GM19372 (cell line): Measurements from ENCODE around the gene SPRYD7.
"Not testable (repeated sequence)": the region's sequence is repeated elsewhere in the genome, so short reads cannot be mapped to it uniquely, and the experiment has no call there.

Source experiments
- ATAC-seq: cut with Tn5 transposase; IDR thresholded peaks from one replicate; pipeline ENCODE4 v1.9.1; 2021; ENCODE audit warnings: mild to moderate bottlenecking, low read depth, moderate library complexity; ENCODE audit not compliant: unreplicated experiment

The SPRYD7 gene, protein sequence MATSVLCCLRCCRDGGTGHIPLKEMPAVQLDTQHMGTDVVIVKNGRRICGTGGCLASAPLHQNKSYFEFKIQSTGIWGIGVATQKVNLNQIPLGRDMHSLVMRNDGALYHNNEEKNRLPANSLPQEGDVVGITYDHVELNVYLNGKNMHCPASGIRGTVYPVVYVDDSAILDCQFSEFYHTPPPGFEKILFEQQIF

DNA sequence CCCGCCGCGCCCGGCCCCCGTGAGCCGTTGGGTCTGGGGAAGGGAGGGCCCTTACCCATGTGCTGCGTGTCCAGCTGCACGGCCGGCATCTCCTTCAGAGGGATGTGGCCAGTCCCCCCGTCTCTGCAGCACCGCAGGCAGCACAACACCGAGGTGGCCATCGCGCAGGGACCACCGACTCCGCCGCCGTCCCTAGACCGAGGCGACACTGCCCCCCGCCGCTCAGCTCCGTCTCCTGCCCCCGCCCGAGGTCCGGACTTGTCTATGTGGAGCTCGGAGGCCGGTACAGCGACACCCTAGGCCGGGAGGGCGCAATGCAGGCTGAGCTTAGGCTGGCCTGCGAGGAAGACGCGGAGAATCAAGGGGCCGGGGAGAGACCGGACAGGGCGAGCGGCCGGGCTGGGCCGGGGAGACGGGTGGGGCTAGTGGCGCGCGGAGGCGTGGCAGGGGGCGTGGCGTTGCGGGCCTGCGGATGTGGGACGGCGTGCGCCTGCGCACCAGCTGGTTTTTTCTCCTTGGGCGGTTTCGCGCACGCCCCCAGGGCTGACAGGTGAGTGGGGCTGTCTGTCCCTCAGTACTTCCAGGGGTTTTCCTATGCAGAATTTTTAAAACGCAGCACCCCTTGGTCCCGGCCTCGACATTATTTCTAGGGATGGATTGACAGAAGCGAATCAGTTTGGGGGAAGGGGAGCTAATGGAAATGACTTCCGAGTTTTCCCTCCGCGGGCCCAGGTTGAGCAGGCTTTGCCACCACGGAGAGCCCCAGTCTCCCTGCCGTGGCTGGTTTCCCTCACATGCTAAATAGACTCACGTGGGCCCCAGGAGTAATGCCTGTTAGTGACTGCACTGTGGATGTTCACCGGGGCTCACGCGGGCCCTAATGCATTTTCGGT is at the start of gene SPRYD7:
Gene SPRYD7 (minus strand): TSS at position 266 of the 893 bp plus-strand sequence. CDS start 105 bp downstream, at position 161.
- ATAC-seq, result peak; percentile 98

DNA sequence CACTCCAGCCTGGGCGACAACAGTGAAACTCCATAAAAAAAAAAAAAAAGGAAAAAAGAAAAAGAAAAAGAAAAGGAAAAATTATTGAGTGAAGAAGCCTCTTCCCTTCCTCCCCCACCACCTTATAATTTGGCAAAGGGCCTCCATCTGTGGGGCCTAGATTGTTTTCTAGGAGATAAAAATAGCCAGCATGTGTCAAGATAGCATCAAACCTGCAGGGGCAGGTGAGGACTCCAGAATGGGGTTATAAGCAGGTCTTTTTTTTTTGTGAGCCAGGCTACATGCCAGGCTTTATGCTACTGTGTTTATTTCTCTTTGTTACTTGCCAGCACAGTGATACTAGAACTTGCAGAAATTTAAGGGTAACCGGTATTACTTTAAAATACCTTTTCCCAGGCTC is 49.0 kb upstream of the SPRYD7 start:
- no peak for ATAC-seq

DNA sequence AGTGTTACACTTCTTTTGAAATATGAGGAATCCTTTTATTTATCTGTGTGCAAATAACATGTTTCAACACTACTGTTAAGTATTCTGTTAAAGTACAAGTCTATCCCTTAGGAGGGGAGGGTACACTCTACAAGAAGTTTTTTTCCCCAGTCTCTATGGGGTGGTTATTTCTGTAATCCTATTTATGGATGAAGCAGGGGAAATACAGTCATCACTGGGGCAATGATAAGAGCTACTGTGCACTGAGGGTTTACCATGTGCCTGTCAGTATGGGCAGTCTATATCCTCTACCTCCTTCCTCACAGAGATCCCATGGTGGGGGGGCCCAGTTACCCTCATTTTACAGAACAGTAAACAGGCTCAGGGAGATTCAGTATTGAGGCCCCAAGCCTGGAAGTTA is 44.1 kb upstream of the SPRYD7 start:
- ATAC-seq, result no peak

DNA sequence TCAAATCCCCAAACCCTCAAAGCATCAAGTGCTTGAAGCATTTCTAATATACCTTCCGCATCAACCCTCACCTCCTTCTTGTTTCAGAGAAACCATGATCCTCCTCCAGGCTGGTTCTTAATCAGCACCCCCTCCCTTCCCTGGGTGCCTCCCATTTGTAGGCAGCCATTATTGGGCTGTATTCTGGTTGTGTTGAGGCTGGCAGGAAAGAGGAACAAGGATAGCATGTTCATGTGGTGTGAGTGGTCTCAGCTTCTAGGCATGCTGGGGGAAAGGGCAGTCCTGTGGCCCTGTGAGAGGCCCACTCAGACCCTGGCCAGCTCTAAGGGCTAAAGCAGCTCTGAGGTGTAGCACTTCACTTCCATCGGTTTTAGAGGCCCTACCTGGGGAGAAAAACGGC is 41.9 kb upstream of the SPRYD7 start:
- no peak for ATAC-seq

DNA sequence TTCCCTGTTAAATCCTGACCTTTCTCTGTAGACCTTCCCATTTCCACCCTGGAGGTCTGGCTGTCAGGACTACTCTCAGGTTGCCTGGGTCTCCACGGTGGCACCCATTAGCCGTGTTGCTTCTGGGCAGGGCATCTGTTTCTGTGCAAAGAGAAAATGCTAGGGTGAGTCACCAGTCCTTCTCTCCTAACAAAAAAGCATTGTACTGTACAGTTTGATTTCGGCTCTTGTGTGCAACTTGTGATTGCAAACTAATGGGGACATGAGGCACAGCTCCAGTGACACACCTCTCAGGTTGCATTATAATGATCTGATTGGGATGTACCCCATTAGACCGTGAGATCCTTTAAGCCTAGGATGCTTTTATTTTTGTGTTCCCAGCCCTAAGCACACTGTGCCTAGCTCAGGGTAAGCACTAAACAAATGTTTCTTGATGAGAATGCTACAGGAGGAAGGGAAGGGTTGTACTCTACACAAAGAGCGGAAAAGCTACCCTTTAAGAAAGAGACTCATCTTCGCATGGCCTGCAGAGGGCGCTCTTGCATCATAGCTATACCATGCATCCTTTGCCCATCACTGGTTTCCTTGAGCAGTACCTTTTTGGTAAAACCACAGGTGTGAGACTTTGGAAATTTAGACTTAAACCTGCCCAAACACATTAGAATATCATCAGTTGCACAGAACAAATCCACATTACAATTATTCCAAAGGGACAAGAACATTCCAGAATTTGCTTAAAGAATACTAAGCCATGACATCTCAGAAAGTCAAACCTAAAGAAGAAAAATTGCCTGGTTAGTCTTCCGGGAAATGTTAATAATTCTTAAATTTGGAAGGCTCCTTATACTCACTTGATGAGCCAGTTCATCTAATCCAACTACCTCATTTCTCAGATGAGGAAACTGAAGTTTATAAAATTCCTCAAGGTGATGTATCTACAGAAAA is 40.4 kb upstream of the SPRYD7 start:
- ATAC-seq, result no peak

DNA sequence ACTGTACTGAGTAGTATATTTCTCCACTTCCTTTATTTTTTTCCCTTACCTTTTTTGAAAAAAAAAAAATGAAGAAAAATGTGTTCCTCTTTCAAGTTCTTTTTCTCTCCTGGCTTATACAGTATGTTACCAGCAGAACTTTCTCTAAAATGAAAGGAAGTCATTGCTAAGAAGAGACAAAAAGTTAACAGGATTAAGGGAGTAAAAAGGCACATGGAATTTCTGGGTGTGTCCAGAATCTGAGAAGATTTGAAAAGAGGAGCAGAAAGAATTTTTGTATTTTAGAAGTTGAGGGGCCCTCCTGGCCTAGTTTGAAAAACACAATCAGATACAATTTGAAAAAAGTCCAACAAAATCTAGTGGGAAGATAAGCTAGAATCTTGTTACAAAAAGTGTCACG is 39.7 kb upstream of the SPRYD7 start:
- ATAC-seq, result no peak

DNA sequence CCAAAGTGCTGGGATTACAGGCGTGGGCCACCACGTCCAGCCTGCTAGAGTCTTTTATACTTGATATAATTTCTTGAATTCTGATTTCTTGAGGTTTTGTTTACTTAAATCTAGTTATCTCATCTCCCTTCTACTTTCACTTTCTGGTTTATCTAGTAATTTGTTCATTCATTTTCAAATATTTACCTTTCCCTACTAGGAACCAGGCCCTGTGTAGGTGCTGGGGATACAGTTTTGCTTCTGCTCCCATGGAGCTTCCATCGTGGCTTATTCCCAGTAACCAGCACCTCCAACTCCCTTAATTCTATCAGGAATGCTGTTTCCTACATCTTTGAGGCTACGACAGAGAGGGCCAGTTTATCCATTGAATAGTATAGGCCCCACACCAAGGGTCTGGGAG is 36.6 kb upstream of the SPRYD7 start:
- ATAC-seq, result no peak

DNA sequence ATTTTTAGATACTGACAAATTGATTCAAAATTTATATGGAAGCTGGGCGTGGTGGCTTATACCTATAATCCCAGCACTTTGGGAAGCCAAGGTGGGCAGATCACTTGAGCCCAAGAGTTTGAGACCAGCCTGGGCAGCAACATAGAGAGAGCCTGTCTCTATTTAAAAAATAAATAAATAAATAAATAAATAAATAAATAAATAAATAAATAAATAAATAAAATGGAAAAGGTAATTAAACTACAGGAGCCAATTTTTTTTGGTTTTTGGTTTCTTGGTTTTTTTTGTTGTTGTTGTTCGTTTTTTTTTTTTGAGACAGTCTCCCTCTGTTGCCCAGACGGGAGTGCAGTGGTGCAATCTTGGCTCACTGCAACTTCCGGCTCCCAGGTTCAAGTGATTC is 31.3 kb upstream of the SPRYD7 start:
- ATAC-seq, result no peak

DNA sequence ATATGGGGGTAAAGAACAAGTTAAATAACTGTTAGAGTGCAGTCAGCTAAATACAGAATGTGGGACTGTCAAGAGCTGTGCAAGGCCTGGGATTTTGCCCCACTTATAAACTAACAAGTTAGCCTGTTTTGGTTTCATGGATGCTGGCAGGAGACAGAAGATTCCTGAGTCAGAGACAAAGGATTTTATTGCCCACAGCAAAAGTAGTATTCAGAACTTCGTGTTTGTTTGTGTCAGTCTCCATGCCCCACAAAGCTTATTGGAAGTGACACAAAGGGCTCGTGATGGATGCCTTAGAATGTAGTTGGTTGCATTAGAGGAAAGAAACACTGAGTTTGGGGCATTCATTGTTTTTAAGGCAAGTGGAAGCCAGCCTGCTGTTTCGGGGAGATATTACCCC is 22.2 kb upstream of the SPRYD7 start:
- no peak for ATAC-seq

DNA sequence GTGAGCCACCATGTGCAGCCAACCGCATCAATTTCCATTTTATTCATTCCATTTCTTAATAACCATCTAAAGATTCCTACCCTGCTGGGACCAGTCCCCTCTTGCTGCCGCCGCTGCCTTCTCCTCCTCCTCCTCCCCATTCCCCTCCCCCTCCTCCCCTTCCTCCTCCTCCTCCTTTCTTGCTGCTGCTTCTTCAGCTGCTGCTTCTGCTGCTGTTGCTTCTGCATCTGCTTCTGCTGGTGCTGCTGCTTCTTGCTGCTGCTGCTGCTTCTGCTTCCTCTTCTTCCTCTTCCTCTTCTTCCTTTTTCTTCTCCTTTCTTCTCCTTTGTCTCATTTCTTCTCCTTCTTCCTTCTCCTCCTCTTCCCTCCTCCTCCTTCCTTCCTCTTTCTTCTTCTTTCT is 20.0 kb upstream of the SPRYD7 start:
- ATAC-seq, result no peak

DNA sequence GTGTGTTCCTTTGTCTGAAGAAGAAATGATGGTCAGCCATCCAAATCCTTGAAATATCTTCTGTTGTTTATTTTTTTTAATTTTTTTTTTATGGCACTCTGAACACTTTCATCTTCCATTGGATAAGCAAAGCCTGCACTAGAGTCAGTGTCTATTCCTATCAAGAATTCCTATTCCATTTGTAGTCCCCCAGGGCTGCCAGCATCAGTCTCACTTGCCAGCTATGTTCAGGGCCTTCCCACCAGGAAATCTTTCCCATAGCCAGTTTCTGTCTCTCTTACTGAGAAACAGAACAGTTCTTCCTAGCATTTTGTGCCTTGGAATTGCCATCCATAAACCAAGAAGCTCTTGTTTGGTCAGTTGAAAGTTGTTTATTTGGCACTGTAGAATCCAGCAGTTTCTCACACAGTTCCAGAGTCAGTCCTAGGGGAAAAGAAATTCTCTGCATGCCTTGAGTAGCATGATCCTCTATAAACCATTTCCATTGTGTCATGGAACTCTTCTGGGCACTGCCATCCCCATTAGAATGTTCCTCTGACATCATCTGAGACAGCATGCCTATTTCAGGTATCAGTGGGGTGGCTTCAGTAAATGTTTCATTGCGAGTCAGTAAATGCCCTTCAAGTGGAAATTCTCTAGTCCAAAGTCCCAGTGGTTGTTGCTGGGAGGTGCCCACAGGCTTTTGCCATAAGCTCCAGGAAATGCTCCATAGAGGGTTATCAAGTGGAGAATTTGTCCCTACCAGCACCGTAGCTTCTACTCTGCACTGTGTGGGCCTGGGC is 18.7 kb upstream of the SPRYD7 start:
- no peak for ATAC-seq

DNA sequence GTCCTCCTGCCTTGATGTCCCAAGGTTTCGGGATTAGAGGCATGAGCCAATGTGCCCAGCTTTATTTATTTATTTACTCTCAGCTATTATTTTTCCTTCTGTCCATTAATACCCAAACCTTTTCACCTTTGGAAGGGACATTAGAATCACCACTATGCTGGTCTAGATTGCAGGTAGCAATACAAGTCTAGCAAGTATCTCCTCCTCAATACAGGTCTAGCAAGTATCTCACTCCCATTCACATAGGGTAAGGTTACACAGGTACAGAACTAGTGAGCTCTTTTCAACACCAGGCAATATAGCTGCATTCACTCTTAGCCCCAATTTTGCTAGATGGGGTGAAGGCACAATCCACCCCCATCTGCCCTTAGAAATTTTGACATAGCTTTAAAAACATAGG is 17.4 kb upstream of the SPRYD7 start:
- ATAC-seq, result no peak

DNA sequence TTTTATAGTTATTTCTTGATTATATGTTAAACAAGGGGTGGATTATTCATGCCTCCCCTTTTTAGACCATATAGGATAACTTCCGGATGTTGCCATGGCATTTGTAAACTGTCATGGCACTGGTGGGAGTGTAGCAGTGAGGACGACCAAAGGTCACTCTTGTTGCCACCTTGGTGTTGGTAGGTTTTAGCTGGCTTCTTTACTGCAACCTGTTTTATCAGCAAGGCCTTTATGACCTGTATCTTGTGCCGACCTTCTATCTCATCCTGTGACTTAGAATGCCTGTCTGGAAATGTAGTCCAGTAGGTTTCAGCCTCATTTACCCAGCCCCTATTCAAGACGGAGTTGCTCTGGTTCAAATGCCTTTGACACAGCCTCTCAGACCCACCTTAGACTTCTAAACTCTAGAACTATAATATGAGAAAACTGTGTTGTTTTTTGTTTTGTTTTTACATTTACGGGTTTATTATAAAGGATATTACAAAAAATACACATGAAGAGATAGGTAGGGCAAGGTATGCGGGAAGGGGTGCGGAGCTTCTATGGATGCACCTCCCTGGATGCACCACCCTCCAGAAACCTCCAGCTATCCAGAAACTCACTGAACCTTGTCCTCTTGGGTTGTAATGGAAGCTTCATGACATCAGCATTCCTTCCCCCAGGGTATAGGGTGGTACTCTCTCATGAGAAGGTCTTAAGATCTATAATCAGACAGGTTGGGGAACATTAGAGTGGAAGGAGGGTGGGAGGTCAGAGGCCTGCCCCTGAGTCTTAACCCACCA is 15.8 kb upstream of the SPRYD7 start:
- no peak for ATAC-seq

DNA sequence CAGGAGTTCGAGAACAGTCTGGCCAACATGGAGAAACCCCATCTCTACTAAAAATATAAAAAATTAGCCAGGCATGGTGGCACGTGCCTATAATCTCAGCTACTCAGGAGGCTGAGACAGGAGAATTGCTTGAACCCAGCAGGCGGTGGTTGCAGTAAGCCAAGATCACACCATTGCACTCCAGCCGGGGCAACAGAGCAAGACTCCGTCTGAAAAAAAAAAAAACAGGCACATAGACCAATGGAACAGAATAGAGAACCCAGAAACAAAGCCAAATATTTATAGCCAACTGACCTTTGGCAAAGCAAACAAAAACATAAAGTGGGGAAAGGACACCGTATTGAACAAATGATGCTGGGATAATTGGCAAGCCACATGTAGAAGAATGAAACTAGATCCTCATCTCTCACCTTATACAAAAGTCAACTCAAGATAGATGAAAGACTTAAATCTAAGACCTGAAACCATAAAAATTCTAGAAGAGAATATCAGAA is 12.7 kb upstream of the SPRYD7 start:
- ATAC-seq, result not testable (repeated sequence)

DNA sequence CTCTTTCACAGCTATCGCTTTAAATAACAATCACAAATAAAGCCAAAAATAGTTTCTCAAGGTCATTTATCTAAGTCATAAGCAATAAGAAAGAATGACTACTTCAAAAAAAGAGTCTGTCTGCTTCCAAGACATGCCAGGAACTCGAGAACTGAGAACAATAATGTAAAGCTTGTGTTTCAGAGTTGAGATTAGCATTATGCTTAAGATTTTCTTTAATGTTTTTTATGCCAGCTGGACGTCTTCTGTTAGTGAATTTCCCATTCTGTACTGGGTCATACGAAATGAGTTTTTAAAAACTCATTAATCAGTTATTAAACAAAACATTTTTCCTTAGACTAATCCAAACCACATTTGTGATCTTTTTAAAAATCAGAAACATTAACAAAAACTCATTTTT is 3.2 kb upstream of the SPRYD7 start:
- no peak for ATAC-seq

DNA sequence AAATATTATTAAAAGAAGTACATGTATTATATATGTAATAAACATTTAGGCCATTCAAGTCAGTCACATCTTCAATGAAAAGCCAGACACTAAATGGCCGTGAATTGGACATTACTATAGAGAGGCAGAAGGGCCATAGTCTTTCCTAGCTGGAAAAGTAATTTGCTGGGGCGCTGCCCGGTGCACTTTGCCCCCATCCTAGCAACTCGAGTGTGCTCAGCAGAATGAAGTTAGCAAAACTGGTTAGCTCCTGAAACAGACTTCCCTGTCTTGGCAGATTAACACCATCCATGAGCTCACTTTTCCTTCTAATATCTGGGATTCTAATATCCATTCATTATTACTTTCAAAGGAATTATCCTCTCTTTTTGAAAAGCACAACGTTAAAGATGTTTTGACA is 2.8 kb upstream of the SPRYD7 start:
- no peak for ATAC-seq

DNA sequence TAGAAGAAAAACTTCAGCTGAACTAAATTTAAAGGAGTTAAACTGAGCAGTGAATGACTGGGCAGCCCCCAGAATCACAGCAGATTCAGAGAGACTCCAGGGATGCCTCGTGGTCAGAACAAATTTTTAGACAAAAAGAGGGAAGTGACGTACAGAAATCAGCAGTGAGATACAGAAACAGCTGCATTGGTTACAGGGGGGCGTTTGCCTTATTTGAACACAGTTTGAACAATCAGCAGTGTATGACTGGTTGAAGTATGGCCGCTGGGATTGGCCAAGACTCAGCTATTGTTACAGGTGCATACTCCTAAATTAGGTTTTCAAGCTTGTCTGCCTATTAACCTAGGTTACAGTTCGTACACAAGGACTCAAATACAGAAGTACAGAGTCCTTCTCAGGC is 2.2 kb upstream of the SPRYD7 start:
- ATAC-seq, result no peak

DNA sequence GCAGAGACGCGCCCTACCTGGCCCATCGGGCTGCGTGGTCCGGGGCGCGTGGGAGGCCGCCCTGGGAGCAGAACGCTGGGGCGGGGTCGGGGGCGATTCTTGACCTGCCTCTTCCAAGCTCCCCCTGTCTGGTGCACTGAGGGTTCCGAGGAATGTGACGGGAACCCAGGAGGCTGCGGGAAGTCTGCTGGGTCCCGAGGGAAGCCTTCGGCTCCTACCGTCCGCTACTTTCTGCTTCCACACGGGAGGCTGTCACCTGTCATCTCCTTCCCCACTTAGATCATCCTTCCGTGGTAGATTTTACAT is 781 bp upstream of the SPRYD7 start:
- ATAC-seq, result peak; percentile 7
